Pancreas (tissue), 10 donors: ENCODE data around the gene BTBD9. TPM values are rescaled to one million over a fixed set of nuclear protein-coding genes. Genes with fewer than 3 reads are reported as not detected.

ENCODE experiments used
- ATAC-seq, 4 donors: fragments of 200-7000 bp; cut with Tn5 transposase; one replicate each; pipeline versions ENCODE4 v1.8.0 to v1.9.1; 2020; ENCODE audit warnings: mild to moderate bottlenecking in 4 of 4, moderate library complexity in 4 of 4
- DNase-seq, 6 donors: peaks; one replicate each; pipeline ENCODE4 v3.0.0-alpha.2; 2020
- FAIRE-seq: peaks from 2 replicates; lab custom pipeline; 2012; peaks lifted over from hg19 to GRCh38; lab: Jason Lieb, UNC
- H3K27ac ChIP-seq, 4 donors: fragments of 200-600 bp; sonication (generic); 1 replicate in 3 of 4; 2 replicates in 1 of 4; pipeline versions ENCODE4 v1.5.0 to v1.8.0; 2020
- H3K27me3 ChIP-seq, 4 donors: fragments of 200-600 bp; one replicate each; pipeline ENCODE4 v1.8.0; 2021
- H3K36me3 ChIP-seq, 3 donors: fragments of 200-600 bp; sonication (generic) in 1 of 3; one replicate each; pipeline versions ENCODE4 v1.5.0 to v1.8.0; 2020 to 2021
- H3K4me1 ChIP-seq, 3 donors: fragments of 200-600 bp; one replicate each; pipeline ENCODE4 v1.8.0; 2021
- H3K4me3 ChIP-seq, 4 donors: fragments of 200-600 bp; sonication (generic) in 2 of 4; one replicate each; pipeline versions ENCODE4 v1.5.0 to v1.8.0; 2020 to 2021
- H3K9me3 ChIP-seq, 4 donors: fragments of 200-600 bp; one replicate each; pipeline ENCODE4 v1.8.0; 2021
- WGBS, 2 donors: extraction: QIAGEN DNeasy Blood & Tissue Kit; methylation state at CpG; one replicate each; pipeline ENCODE4 v1.1.7; 2013; 5-methylcytosine and 5-hydroxymethylcytosine counted together
- intact Hi-C, 3 donors: fragments of 100-400 bp; cut with DNase I; formaldehyde crosslinking; loops; one replicate each; pipeline versions ENCODE4 v1.11.1 to v1.14.2; 2022
- polyA plus RNA-seq, 2 donors: library from polyadenylated mRNA; stranded (reverse); fragments of 200-250 nt; gene quantifications; one replicate each; pipeline ENCODE4 v1.2.3, GENCODE V29; 2013
- total RNA-seq, 6 donors: library from RNA; stranded (reverse); fragmentation: NEBNext Ultra II Directional in 4 of 6; extraction: Animal tissue kit (Norgen Biotek cat#: 25700) in 4 of 6; gene quantifications; one replicate each; pipeline versions ENCODE4 v1.2.1 to v1.2.4, GENCODE V29; 2021 to 2023
- TF ChIP-seq, protein P1 (sequence below), 4 donors: fragments of 200-600 bp; sonication (generic) in 3 of 4; IDR thresholded peaks; one replicate each; pipeline versions ENCODE4 v1.5.0 to v1.8.0; 2021; ENCODE audit warnings: antibody characterized with exemption in 4 of 4
- donor health status: healthy with polysubstance abuse.
- donor health status: DM: no; HTN: no; CAD: no; lungs with moderate emphysema.
- donor health status: DM: no; HTN: no; CAD: no.
- donor health status: control.
- donor health status: control.
- donor health status: Bipolar disorder and iron deficiency.
- donor health status: DM: yes; HTN: yes; CAD: no.
- donor health status: DM: no; HTN: no; CAD: no.
- donor health status: DM: no; HTN: no; CAD: no.
- donor health status: DM: yes; HTN: yes; CAD: no.

BTBD9 gene
- total and polyA plus RNA-seq, 8 donors = 2.2 to 11.0 (median 7.1) TPM

DNA sequence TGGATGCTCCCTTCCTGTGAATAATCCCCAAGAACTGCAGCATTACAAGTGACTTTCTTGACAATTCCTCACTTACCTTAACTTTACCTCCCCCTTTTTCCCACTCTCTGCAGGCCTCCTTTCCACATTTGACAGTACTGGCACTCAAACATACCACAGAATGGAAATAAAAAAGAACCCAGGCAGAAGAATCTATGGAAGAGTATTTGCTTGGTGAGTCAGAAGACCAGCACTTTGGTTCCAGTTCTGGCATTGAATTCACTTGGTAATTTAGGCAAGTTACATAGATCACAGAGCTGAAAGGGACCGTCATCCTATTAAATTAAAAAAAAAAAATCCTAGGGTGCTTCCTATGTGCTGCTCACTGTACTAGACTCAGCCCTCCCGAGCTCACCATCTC is 55.0 kb downstream of the BTBD9 start:
- intact Hi-C loops = no loop called here
- H3K9me3 ChIP-seq = no peaks in the 10 kb centered on the region
- H3K36me3 ChIP-seq = peaks cover 0 to under 1% (median 0%) of the 10 kb centered on the region in 3 donors
- no peak overlapping the region for H3K27ac ChIP-seq
- TF ChIP-seq, protein P1, sequence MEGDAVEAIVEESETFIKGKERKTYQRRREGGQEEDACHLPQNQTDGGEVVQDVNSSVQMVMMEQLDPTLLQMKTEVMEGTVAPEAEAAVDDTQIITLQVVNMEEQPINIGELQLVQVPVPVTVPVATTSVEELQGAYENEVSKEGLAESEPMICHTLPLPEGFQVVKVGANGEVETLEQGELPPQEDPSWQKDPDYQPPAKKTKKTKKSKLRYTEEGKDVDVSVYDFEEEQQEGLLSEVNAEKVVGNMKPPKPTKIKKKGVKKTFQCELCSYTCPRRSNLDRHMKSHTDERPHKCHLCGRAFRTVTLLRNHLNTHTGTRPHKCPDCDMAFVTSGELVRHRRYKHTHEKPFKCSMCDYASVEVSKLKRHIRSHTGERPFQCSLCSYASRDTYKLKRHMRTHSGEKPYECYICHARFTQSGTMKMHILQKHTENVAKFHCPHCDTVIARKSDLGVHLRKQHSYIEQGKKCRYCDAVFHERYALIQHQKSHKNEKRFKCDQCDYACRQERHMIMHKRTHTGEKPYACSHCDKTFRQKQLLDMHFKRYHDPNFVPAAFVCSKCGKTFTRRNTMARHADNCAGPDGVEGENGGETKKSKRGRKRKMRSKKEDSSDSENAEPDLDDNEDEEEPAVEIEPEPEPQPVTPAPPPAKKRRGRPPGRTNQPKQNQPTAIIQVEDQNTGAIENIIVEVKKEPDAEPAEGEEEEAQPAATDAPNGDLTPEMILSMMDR (IDR thresholded peaks at IDR 0.05) = no peak
- no peak overlapping the region for H3K4me3 ChIP-seq
- no peaks in the 10 kb centered on the region for H3K27me3 ChIP-seq
- FAIRE-seq (no peak), ATAC-seq (no peak), DNase-seq (no peak)
- H3K4me1 ChIP-seq = no peaks in the 10 kb centered on the region
- WGBS, 2 donors = 78 to 83% methylated on average over 2 of the region's 2 CpGs

DNA sequence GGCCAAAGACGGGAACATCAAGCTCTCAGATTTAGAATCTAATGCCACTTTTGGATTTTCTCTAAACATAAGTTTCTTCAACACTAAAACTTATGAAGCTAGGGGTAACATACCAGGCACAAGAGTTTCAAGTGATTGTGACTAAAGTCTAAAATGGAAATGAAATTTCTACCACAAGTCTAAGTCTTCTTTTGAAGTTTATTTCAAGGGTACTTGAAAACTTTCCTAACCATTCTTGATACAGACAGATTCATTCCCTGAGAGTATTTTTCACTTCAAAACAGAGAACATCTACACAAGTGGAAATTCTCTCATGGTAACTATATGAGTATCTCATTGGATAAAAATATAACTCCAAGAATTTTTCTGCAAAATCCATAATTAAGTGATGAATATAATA is 56.2 kb downstream of the BTBD9 start:
- Histone ChIP-seq H3K9me3 (no peaks in the 10 kb centered on the region), H3K4me3 (no peak overlapping the region), H3K27ac (no peak overlapping the region), H3K4me1 (no peaks in the 10 kb centered on the region), H3K36me3 (peaks cover 0 to 5% (median 0%) of the 10 kb centered on the region in 3 donors), H3K27me3 (no peaks in the 10 kb centered on the region)
- 81 to 100% methylated on average over 1 of the region's 1 CpG for whole genome bisulfite sequencing, 2 donors
- FAIRE-seq (no peak), DNase-seq (no peak), ATAC-seq (no peak)
- TF ChIP-seq, protein P1 (IDR thresholded peaks at IDR 0.05) = no peak
- intact Hi-C loops = no loop called here

DNA sequence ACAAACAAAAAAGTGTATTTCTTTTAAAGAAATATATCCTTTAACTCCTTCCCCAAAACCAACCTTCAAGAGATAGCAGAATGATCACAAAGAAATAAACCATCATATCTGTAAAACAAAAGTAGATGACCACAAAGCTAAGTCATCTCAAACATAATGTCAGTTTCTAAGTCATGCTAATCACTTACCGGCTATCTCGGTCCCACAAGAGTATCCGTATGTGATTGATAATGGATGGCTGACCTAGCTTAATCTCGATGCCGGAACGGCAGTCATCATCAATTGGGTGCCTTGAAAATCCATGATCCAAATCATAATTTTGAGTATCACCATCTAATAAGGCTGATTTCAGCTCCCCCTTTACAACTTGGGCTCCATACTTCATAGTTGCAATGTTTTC is 59.7 kb downstream of the BTBD9 start:
- no peak for ATAC-seq
- no peak for DNase-seq
- TF ChIP-seq, protein P1 (IDR thresholded peaks at IDR 0.05) = no peak
- Histone ChIP-seq H3K9me3 (no peaks in the 10 kb centered on the region), H3K27ac (no peak overlapping the region), H3K36me3 (peaks cover 0 to 5% (median 0%) of the 10 kb centered on the region in 3 donors), H3K4me1 (no peaks in the 10 kb centered on the region), H3K4me3 (no peak overlapping the region), H3K27me3 (no peaks in the 10 kb centered on the region)
- FAIRE-seq = no peak
- intact Hi-C loops = no loop called here
- WGBS, 2 donors = 95 to 98% methylated on average over 6 of the region's 6 CpGs

DNA sequence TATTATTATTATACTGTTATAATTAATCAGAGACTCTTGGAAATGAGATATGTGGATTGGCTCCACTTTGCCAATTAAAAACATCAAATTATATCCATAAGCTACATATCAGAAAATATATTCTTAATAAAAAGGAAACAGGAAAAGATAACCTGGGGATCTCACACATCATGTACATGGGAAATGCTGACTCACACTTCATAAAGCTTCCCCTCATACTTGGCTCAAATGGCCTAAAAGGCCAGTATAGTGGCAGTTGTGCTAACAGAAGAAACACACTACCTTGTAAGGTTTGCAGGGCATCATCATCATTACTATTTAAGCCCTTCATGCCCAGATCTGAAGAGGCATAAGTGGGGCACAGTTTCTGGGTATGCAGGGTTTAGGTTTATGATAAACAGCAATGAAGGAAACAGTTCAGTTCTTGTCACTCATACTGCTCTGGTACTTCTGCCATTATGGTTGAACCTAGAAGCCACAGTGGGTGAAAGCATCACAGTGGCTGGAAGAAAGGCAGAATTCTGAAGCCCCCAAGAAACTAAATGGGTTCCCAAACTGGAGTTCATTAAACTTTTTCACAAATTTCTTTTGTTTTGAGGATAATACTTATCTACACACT is 60.6 kb downstream of the BTBD9 start:
- intact Hi-C loops = no loop called here
- Histone ChIP-seq H3K4me1 (no peaks in the 10 kb centered on the region), H3K4me3 (no peak overlapping the region), H3K27me3 (no peaks in the 10 kb centered on the region), H3K9me3 (no peaks in the 10 kb centered on the region), H3K36me3 (peaks cover 0 to 5% (median 0%) of the 10 kb centered on the region in 3 donors), H3K27ac (no peak overlapping the region)
- no peak for DNase-seq
- TF ChIP-seq, protein P1 (IDR thresholded peaks at IDR 0.05) = no peak
- FAIRE-seq = no peak
- no peak for ATAC-seq

DNA sequence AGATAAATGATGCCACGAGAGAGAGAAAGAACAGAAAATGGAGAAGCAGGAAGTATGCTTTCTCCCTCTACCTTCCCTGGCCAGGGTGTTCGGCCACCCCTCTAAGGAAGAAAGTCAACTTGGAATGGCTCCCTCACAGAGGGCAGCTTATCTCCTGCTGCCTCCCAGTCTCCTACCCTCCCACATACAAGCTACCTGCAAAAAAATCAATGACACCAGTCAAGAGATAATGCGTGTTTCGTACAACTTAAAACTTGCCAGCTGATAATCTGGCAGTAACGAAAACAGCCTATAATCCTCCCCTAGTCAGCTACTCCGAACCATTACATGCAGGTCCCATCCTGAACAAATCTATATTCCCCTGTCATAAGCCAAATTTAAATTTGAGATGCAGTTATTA is 61.7 kb downstream of the BTBD9 start:
- Histone ChIP-seq H3K27ac (no peak overlapping the region), H3K27me3 (no peaks in the 10 kb centered on the region), H3K36me3 (peaks cover 0 to 5% (median 0%) of the 10 kb centered on the region in 3 donors), H3K4me1 (no peaks in the 10 kb centered on the region), H3K4me3 (no peak overlapping the region), H3K9me3 (no peaks in the 10 kb centered on the region)
- ATAC-seq (no peak), FAIRE-seq (no peak), DNase-seq (no peak)
- TF ChIP-seq, protein P1 (IDR thresholded peaks at IDR 0.05) = no peak
- WGBS, 2 donors = 36 to 44% methylated on average over 6 of the region's 6 CpGs
- intact Hi-C loops = no loop called here
